Stimulated activated CD8-positive, alpha-beta memory T cell treated with anti-CD3 and anti-CD28 coated beads, Interleukin-4, amount 100 ng/mL, for 1 hour (primary cell): ENCODE results near the gene TBCE.
"Not testable (repeated sequence)": the region's sequence is repeated elsewhere in the genome, so short reads cannot be mapped to it uniquely, and the experiment has no call there.

Experiments
- DNase-seq, 2 donors: peaks; one replicate each; pipeline ENCODE4 v3.0.0-alpha.2; 2020; ENCODE audit warnings: low read depth in 2 of 2, low spot score in 1 of 2

Gene TBCE

DNA sequence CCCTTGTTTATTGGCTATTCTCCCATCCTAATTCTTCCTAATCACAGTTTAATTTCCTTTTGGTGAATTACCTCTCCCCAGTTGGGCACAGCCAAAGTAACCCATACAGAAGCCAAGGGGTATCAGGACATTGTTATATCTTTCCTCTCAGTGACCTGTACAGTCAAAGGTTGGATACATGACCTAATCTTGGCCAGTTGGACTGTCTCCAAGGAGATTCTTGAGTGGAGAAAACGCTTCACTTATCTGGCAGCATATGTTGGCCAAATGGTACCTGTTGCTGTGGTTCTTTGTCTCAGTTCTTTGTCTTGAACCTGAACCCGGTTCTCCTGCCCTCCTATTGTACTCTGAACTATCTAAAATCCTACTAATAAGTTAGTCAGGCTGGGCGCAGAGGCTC is 15.3 kb upstream of the TBCE start:
- DNase-seq: no peak

DNA sequence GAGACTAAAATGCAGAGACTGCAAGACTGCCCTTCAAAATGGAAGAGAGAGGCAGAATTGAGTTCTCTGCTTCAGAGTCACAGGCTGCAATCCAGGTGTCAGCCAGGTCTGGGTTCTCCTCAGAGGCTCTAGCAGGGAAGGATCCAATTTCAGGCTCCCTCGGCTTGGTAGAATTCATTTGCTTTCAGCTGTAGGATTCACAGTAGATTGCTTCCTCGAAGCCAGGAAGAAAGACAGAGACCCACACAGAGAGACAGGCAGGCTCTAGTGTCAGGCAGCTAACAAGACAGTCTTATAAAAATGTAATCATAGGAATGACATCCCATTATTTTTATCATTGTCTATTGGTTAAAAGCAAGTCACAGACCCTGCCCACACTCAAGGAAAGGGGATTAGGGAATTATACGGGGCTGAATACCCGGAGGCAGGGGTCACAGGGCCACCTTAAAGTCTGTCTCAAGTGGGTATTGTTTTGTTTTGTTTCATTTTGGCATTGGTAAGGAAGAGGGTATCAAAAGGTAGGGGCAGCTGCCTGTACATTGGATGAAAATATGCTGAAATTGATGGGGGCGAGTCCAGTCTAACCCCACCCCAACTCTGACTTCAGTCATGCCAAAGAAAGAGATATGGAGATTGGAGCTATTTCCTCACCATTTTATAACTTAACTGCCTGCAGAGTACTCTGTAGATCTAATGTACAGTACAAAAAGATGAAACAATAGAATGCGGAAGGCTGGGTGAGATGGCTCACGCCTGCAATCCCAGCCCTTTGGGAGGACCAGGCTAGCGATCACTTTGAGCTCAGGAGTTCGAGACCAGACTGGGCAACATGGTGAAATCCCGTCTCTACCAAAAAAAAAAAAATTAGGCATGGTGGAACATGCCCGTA is 9.5 kb upstream of the TBCE start:
- no peak for DNase-seq

- DNase-seq: no peak
Observed at GRCh38 chr1:235358899-235359298, 8.3 kb upstream of the TBCE start.

- not testable (repeated sequence) for DNase-seq
Observed at GRCh38 chr1:235364189-235364588, 3.0 kb upstream of the TBCE start.

DNA sequence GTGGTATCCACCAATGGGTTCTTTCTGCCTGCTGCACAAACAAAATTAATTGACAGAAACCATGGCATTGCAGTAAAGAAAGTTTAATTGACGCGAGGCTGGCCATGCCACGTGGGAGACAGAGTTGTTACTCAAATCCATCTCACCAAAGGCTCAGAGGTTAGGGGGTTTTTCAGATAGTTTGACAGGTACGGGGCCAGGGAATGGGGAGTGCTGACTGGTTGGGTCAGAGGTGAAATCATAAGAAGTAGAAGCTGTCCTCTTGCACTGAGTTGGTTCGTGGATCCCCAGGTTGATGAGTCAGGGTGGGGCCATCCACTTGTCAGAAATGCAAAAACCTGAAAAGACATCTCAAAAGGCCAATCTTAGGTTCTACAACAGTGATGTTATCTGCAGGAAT is 941 bp upstream of the TBCE start:
- DNase-seq: no peak

DNA sequence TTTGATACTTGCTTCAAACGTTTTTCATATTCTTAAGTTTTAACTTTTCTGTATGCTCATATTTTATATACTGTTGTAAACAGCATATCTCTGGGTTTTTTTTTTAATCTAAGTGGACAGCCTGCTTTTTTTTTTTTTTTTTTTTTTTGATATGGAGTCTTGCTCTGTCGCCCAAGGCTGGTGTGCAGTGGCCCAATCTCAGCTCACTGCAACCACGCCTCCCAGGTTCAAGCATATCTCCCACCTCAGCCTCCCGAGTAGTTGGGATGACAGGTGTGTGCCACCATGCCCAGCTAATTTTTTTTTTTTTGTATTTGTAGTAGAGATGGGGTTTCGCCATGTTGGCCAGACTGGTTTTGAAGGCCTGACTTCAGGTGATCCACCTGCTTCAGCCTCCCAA is 1.2 kb downstream of the TBCE start:
- DNase-seq: no peak

DNA sequence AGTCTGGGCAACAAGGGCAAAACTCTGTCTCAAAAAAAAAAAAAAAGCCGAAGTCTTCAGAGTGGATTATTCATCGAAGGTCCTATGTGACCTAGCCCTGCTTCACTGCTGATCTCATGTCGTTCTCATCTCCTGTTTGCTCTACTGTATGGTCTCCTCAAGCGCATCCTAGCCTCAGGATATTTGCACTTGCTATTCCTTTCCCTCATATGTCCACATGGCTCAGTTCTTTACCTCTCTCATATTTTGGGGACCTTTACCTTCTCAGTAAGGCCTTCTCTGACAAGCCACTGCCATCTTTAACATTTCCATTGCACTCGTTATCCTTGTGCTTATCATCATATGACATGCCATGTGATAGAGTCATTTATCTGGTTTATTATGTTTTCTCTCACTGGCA is 2.6 kb downstream of the TBCE start:
- DNase-seq: no peak

- DNase-seq: no peak
Observed at GRCh38 chr1:235375919-235376605, 8.8 kb downstream of the TBCE start.

DNA sequence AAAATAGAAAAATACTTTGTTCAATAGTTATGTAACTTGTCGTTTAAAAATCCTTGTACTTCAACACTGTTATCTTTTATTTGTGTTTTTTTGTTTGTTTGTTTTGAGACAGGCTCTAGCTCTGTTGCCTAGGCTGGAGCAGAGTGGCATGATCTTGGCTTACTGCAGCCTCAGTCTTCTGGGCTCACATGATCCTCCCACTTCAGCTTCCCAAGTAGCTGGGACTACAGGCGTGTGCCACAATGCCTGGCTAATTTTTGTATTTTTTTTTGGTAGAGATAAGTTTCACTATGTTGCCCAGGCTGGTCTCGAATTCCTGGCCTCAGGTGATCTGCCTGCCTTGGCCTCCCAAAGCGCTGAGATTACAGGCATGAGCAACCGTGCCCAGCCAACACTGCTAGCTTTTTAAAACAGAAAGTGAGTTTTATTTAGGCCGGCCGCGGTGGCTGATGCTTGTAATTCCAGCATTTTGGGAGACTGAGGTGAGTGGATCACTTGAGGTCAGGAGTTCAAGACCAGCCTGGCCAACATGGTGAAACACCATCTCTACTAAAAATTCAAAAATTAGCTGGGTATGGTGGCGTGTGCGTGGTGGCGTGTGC is 11.0 kb downstream of the TBCE start:
- DNase-seq: not testable (repeated sequence)

- DNase-seq: not testable (repeated sequence)
Observed at GRCh38 chr1:235381955-235382739, 14.9 kb downstream of the TBCE start.

DNA sequence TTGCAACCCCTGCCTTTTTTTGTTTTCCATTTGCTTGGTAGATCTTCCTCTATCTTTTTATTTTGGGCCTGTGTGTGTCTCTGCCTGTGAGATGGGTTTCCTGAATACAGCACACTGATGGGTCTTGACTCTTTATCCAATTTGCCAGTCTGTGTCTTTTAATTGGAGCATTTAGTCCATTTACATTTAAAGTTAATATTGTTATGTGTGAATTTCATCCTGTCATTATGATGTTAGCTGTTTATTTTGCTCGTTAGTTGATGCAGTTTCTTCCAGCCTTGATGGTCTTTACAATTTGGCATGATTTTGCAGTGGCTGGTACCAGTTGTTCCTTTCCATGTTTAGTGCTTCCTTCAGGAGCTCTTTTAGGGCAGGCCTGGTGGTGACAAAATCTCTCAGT is 18.4 kb downstream of the TBCE start:
- not testable (repeated sequence) for DNase-seq

- DNase-seq: no peak
Observed at GRCh38 chr1:235391874-235392273, 24.6 kb downstream of the TBCE start.

DNA sequence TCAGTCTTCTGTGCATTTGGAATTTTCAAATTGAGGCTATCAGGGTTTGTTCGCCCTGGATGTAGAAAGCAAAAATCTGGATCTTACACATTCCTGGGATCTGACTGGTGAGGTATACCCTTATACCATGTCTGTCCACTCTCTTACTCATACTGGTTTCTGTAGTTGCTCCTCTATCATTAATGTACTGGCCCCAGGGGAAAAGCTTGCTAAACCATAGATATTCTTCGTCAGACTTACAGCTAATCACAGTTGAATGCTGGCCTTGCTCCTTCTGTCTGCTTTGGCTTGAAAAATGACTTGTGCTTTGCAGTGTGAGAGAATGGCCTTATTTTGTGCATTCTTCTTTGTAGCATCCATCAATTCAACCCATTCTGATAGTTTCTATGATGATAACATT is 30.5 kb downstream of the TBCE start:
- DNase-seq: no peak

DNA sequence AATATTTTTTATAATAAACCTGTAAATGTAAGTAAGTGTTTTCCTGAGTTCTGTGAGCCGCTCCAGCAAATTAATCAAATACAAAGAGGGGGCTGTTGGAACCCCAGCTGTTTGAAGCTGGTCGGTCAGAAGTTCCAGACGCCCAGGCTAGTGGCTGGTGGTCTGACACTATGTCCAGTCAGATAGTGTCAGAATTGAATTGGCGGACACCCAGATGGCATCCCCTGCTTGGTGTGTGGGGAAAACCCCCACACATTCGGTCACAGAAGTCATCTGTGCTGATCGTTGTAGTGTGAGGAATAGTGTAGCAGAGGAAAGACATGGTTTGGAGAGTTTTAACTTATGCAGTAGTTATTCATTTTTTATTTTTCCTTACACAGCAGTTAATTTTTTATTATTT is 32.4 kb downstream of the TBCE start:
- DNase-seq: no peak

- no peak for DNase-seq
Observed at GRCh38 chr1:235401251-235401650, 34.0 kb downstream of the TBCE start.

DNA sequence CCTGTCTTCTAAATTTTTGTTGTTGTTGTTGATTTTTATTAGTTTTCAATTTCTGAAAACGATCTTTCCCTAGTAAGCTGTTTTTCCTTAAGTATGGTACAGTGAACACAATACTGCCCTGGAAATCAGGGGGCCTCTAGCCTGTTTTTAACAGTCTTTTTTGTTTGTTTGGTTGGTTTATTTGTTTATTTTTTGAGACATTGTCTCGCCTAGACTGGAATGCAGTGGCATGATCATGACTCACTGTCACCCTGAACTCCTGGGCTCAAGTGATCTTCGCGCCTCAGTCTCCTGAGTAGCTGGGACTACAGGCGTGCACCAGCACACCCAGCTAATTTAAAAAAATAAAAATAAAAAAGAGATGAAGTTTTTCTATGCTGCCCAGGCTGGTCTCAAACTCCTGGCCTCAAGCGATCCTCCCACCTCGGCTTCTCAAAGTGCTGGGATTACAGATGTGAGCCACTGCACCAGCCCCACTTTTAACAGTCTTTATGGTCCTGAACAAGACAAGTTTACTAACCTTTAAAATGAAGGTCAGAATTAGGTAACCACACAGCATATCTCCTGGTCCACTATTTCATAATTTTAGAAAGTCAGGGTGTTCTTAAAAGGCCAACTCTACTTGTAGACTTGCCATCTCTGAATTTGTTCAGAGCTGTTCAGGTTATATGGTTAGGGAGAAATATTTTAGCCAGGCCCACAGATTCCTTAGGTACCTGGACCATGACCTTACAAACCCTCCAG is 35.4 kb downstream of the TBCE start:
- DNase-seq: no peak

GRCh38 chr1:235403593-235403992 is 36.4 kb downstream of the TBCE start:
- DNase-seq: no peak

DNA sequence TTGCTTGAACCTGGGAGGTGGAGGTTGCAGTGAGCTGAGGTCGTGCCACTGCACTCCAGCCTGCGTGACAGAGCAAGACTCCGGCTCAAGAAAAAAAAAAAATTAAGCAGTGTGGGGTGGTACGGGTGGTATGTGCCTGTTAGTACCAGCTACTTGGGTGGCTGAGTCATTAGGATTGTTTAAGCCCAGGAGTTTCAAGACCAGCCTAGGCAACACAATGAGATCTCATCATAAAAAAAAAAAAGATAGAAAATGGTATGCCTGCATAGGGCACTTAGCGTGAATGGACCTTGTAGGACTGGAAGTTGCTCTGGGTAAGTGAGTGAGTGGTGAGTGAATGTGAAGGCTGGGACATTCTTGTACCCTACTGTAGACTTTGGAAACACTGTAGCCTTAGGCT is 37.0 kb downstream of the TBCE start:
- DNase-seq: no peak

- DNase-seq: no peak
Observed at GRCh38 chr1:235407419-235407818, 40.2 kb downstream of the TBCE start.

DNA sequence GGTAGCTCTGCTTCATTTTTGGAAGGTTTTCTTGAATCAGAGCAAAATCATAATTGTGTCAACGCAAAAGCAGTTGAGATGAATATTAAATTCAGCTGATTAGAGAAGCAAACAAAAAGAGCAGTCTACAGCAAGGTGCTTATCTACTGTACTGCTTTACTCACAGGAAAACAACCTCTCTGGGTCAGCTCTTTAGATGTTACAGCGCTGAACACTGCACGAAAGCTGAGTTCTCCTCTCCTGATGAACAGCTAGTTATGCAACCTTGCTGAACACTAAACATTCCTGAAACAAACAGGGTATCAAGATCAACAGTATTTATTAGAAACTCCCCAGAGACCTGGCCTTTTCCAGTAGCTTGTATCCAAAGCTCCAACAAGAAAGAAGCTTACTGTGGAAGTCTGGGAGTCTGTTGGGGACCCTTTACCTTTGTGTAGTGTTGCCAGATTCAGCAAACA is 41.3 kb downstream of the TBCE start:
- DNase-seq: no peak
